NCI-H748 (cell line): ENCODE data around the gene PPP1R10.

Experiments
- DNase-seq: peaks from one replicate; lab custom pipeline; 2025; ENCODE audit not compliant: unreplicated experiment; lab: John Stamatoyannopoulos, UW

PPP1R10 gene

GRCh38 chr6:30599625-30600324 lies 17.3 kb downstream of the PPP1R10 start:
- no peak for DNase-seq

DNA sequence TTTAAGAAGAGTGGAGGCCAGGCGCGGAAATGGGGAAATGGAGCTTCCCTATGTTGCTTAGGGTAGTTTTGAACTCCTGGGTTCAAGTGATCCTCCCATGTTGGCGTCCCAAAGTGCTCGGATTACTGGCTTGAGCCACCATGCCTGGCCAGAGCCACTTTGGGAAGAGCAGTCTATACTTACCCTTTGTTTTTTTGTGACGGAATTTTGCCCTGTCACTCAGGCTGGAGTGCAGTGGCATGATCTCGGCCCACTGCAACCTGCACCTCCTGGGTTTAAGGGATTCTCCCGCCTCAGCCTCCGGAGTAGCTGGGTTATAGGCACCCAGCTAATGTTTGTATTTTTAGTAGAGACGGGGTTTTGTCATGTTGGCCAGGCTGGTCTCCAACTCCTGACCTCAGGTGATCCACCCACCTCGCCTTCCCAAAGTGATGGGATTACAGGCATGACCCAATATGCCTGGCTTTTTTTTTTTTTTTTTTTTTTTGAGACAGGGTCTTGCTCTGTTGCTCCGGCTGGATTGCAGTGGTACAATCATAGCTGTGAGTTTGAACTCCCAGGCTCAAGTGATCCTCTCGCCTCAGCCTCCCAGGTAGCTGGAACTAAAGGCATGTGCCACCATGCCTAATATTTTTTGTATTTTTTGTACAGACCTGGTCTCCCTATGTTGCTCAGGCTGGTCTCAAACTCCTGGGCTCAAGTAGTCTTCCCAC lies 18.0 kb downstream of the PPP1R10 start:
- DNase-seq = no peak

GRCh38 chr6:30597315-30598144 lies 19.5 kb downstream of the PPP1R10 start:
- DNase-seq = peak; percentile 78

- DNase-seq = no peak
These were observed 24.8 kb downstream of the PPP1R10 start for GRCh38 chr6:30592287-30592686.

DNA sequence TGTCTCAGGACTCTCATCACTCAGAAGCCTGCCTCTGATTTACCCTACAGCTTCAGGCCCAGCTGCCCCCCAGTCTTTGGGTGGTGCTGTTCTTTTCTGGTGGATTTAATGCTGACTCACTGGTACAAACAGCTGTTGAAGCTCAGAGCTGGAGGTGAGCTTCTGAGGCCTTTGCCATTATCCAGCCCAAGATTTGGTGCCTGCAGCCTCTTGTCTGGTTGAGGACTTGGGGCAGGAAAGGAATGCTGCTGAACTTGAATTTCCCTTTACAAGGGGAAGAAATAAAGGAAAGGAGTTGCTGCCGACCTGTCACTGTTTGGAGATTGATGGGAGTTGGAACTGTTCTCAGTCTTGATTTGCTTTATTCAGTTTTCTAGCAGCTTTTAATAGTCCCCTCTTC lies 26.0 kb downstream of the PPP1R10 start:
- DNase-seq = no peak

DNA sequence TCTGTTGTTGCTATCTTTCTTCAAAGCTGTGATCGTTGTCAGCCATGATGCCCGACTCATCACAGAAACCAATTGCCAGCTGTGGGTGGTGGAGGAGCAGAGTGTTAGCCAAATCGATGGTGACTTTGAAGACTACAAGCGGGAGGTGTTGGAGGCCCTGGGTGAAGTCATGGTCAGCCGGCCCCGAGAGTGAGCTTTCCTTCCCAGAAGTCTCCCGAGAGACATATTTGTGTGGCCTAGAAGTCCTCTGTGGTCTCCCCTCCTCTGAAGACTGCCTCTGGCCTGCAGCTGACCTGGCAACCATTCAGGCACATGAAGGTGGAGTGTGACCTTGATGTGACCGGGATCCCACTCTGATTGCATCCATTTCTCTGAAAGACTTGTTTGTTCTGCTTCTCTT lies 26.5 kb downstream of the PPP1R10 start:
- DNase-seq = no peak

- no peak for DNase-seq
These were observed 27.2 kb downstream of the PPP1R10 start for GRCh38 chr6:30589754-30590358.

DNA sequence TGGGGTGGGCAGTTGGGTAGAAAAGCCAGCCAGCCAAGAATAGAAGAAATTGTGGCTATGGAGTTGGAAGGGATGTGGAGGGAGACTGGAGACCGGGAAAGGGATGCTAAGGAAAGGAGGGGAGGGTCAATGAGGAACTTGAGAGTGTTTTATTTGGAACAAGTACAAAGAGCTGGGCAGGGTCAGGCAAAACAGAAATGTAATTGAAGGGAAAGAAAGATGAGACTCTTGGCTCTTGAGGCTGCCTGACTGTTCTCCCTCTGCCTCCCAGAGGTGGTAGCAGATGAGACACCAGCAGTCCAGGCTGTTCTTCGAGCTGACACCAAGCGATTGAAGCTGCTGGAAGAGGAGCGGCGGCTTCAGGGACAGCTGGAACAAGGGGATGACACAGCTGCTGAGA lies 33.1 kb downstream of the PPP1R10 start:
- DNase-seq = no peak

GRCh38 chr6:30578051-30578450 lies 39.0 kb downstream of the PPP1R10 start:
- no peak for DNase-seq

GRCh38 chr6:30573113-30573512 lies 43.9 kb downstream of the PPP1R10 start:
- DNase-seq = no peak

GRCh38 chr6:30572148-30572547 lies 44.9 kb downstream of the PPP1R10 start:
- DNase-seq = no peak

DNA sequence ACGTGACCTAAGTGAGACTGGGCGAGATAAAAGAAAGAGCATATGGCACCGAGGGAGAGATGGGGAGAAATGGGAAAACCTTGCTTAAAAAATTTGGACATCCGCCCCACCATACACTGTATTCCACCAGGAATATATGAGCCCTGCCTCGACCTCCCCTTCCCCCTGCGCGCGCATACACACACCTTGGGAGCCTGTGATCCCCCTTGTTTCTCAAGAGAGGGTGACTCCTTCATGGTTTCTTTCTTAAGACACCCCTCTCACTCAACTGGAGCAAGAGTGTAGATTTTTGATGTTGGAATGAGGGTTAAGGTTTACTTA lies 45.3 kb downstream of the PPP1R10 start:
- DNase-seq = no peak

DNA sequence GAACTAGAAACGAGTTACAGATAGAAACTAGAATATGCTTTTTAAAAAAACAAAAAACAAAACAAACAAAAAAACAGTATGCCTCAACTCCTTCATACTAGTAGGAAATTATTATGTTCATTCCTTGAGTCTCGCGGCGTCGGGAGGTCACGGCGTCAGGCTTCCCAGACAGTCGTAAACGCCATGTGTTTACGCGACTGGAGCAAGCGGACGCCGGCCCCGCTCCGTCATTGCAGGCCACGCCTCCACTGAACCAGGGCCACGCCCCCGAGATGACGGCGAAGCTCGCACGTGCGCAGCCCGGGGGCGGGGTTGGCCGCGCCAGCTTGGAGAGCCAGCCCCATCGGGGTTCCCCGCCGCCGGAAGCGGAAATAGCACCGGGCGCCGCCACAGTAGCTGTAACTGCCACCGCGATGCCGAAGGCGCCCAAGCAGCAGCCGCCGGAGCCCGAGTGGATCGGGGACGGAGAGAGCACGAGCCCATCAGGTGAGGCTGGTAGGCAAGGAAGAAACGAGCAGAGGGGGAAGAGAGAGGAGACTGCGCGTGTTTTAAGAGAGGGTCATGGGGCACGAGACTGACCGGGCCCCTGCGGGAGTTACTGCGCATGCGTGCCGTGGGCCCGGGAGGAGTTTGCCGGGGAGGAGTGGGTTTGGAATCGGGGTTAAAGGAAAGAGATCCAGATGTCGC lies 45.8 kb downstream of the PPP1R10 start, which contains the start of gene ABCF1:
Gene ABCF1 (plus strand): TSS at position 368 of the 687 bp plus-strand sequence. CDS start 46 bp downstream, at position 414.
- peak; percentile 98 for DNase-seq

- no peak for DNase-seq
These were observed 46.3 kb downstream of the PPP1R10 start for GRCh38 chr6:30570740-30571074.

- DNase-seq = peak; percentile 8
These were observed 46.8 kb downstream of the PPP1R10 start for GRCh38 chr6:30570263-30570662.

DNA sequence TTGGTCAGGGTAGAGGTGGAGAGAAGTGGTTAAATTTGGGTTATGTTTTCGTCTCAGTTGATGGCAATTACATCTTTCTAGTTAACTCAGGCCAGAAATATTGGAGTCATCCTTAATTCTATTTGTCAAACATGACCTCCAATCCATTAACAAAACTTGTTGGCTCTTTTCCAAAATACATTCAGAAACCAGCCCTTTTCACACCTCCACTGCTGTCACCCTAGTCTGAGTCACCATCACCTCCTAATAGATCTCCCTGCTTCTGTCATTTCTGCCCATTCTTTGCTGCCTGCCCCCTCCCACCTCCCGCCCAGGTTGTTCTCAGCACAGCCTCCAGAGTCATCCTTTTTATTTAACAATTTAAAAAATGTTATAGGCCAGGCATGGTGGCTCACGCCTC lies 48.8 kb downstream of the PPP1R10 start:
- DNase-seq = peak; percentile 16

GRCh38 chr6:30565772-30566171 lies 51.3 kb downstream of the PPP1R10 start:
- DNase-seq = no peak

DNA sequence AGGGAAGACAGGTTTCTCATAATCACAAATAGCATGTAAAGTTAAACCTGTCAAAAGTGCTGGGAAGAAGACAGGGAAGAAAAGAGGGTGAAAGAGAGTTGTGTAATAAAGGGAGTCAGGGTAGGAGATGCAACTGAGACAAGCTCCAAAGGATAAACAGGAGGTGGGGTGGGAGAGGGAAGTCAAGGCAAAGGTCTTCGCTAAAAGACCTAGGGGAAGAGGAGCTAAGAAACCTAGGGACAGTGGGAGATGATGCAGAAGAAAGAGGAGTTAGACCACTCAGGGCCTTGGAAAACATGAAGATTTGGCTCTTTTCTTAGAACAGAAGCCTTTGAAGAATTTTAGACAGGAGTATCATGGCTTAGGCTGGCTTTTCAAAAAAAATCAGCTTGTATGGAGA lies 52.9 kb downstream of the PPP1R10 start:
- DNase-seq = no peak

- DNase-seq = no peak
These were observed 54.3 kb downstream of the PPP1R10 start for GRCh38 chr6:30562470-30563425.

GRCh38 chr6:30560930-30561329 lies 56.1 kb downstream of the PPP1R10 start:
- no peak for DNase-seq
